Neural cell (in vitro differentiated cells): Measurements from ENCODE around the gene TGM4. TPM values are rescaled to one million over a fixed set of nuclear protein-coding genes. Genes with fewer than 3 reads are reported as not detected.

Source experiments
- H2AFZ ChIP-seq: fragments of 200-600, 300-800 bp; sonication (generic), shearing (Covaris generic); 2 replicates; pipeline ENCODE4 v1.6.0; 2014; ENCODE audit warnings: low read depth, mild to moderate bottlenecking, antibody characterized with exemption, low read length, moderate library complexity
- H3F3A ChIP-seq: fragments of 200-600 bp; shearing (Covaris generic); 2 replicates; pipeline ENCODE4 v1.6.1; 2016; ENCODE audit warnings: mild to moderate bottlenecking, moderate library complexity, mixed read lengths, antibody characterized with exemption, low read length; ENCODE audit not compliant: insufficient read depth, poor library complexity, severe bottlenecking
- H3K27ac ChIP-seq: fragments of 200-600, 300-800 bp; sonication (generic), shearing (Covaris generic); 2 replicates; pipeline ENCODE4 v1.5.1; 2014; ENCODE audit warnings: mild to moderate bottlenecking, low read length, moderate library complexity
- H3K27me3 ChIP-seq: fragments of 300-800, 200-600 bp; sonication (generic), shearing (Covaris generic); 2 replicates; pipeline ENCODE4 v1.6.0; 2014; ENCODE audit warnings: mild to moderate bottlenecking, low read depth, low read length, moderate library complexity; ENCODE audit not compliant: insufficient read depth
- H3K36me3 ChIP-seq: fragments of 300-800, 200-600 bp; sonication (generic), shearing (Covaris generic); 2 replicates; pipeline ENCODE4 v1.5.1; 2014; ENCODE audit warnings: mild to moderate bottlenecking, antibody characterized with exemption, low read length, moderate library complexity; ENCODE audit not compliant: insufficient read depth
- H3K4me2 ChIP-seq: fragments of 300-800, 200-600 bp; sonication (generic), shearing (Covaris generic); 2 replicates; pipeline ENCODE4 v1.6.0; 2014; ENCODE audit warnings: mild to moderate bottlenecking, low read length
- H3K4me3 ChIP-seq: fragments of 300-800, 200-600 bp; sonication (generic), shearing (Covaris generic); 2 replicates; pipeline ENCODE4 v1.5.1; 2014; ENCODE audit warnings: mild to moderate bottlenecking, low read length, moderate library complexity
- H3K79me2 ChIP-seq: fragments of 200-600 bp; shearing (Covaris generic); replicated peaks from 2 replicates; pipeline ENCODE4 v1.6.0; 2014; ENCODE audit warnings: mild to moderate bottlenecking, low read length, moderate library complexity; ENCODE audit not compliant: insufficient read depth
- H3K9ac ChIP-seq: fragments of 300-800, 200-600 bp; sonication (generic), shearing (Covaris generic); 2 replicates; pipeline ENCODE4 v1.6.1; 2016; ENCODE audit warnings: mild to moderate bottlenecking, low read length, mixed read lengths
- H3K9me2 ChIP-seq: fragments of 200-600 bp; shearing (Covaris generic); 2 replicates; pipeline ENCODE4 v1.6.1; 2016; ENCODE audit warnings: mild to moderate bottlenecking, low read length, mixed read lengths; ENCODE audit not compliant: insufficient read depth
- H3K9me3 ChIP-seq: fragments of 200-600, 300-800 bp; sonication (generic), shearing (Covaris generic); 2 replicates; pipeline ENCODE4 v1.6.1; 2016; ENCODE audit warnings: mild to moderate bottlenecking, mixed run types, low read length, moderate library complexity, mixed read lengths
- H4K20me1 ChIP-seq: fragments of 200-600 bp; shearing (Covaris generic); 2 replicates; pipeline ENCODE4 v1.6.1; 2016; ENCODE audit warnings: mild to moderate bottlenecking, mixed run types; ENCODE audit not compliant: insufficient read depth
- CTCF ChIP-seq: fragments of 450-650 bp; IDR thresholded peaks from 2 replicates; pipeline ENCODE4 v1.5.1; 2014; ENCODE audit warnings: antibody characterized with exemption, mild to moderate bottlenecking, moderate library complexity; ENCODE audit not compliant: poor library complexity, severe bottlenecking
- EP300 ChIP-seq: fragments of 450-650 bp; conservative IDR thresholded peaks from 2 replicates; pipeline ENCODE4 v1.6.1; 2014; ENCODE audit warnings: antibody characterized with exemption, mild to moderate bottlenecking, moderate library complexity; ENCODE audit not compliant: poor library complexity, severe bottlenecking
- EZH2 ChIP-seq: fragments of 200-600, 300-800 bp; shearing (Covaris generic), sonication (generic); IDR thresholded peaks from 2 replicates; pipeline ENCODE4 v1.6.1; 2014; ENCODE audit warnings: antibody characterized with exemption, low read length, borderline replicate concordance, mild to moderate bottlenecking; ENCODE audit not compliant: insufficient read depth, poor library complexity, severe bottlenecking
- MXI1 ChIP-seq: fragments of 450-650 bp; conservative IDR thresholded peaks from 2 replicates; pipeline ENCODE4 v1.6.1; 2014; ENCODE audit warnings: antibody characterized with exemption, mild to moderate bottlenecking; ENCODE audit not compliant: poor library complexity, severe bottlenecking
- POLR2AphosphoS5 ChIP-seq: IDR thresholded peaks from 2 replicates; pipeline ENCODE4 v1.6.1; 2012
- RAD21 ChIP-seq: fragments of 450-650 bp; conservative IDR thresholded peaks from 2 replicates; pipeline ENCODE4 v1.6.1; 2014; ENCODE audit warnings: antibody characterized with exemption, mild to moderate bottlenecking, moderate library complexity
- REST ChIP-seq: IDR thresholded peaks from 2 replicates; pipeline ENCODE4 v1.6.1; 2012; ENCODE audit warnings: borderline replicate concordance
- SMC3 ChIP-seq: fragments of 450-650 bp; conservative IDR thresholded peaks from 2 replicates; pipeline ENCODE4 v1.6.1; 2014; ENCODE audit warnings: antibody characterized with exemption, mild to moderate bottlenecking, moderate library complexity; ENCODE audit not compliant: poor library complexity
- TAF1 ChIP-seq: IDR thresholded peaks from 2 replicates; pipeline ENCODE4 v1.6.1; 2012; ENCODE audit warnings: low read depth
- polyA plus RNA-seq: library from polyadenylated mRNA; depleted of rRNA; stranded (reverse); fragments of >200 nt; gene quantifications from 2 replicates; pipeline ENCODE4 v1.2.3, GENCODE V29; 2014

Gene TGM4
- polyA plus RNA-seq, 1 donor from 2014 or later: not detected

GRCh38 chr3:44862226-44862637 lies 12.2 kb upstream of the TGM4 start:
- Histone ChIP-seq H2AFZ (peak overlapping the region; percentile 40), H3K4me3 (peak overlapping the region; percentile 70), H4K20me1 (no peaks in the 10 kb centered on the region), H3K36me3 (no peaks in the 10 kb centered on the region), H3K9me2 (no peaks in the 10 kb centered on the region), H3K27ac (no peak overlapping the region), H3K9ac (peak overlapping the region; percentile 57), H3K27me3 (no peaks in the 10 kb centered on the region), H3K9me3 (no peaks in the 10 kb centered on the region), H3K4me2 (no peak overlapping the region), H3F3A (no peaks in the 10 kb centered on the region), H3K79me2 (no peaks in the 10 kb centered on the region)
- TF ChIP-seq POLR2AphosphoS5 (no peak), MXI1 (no peak), CTCF (no peak), SMC3 (no peak), RAD21 (no peak), EP300 (no peak)

- Histone ChIP-seq H3K4me2 (no peak overlapping the region), H4K20me1 (no peaks in the 10 kb centered on the region), H3K27ac (no peak overlapping the region), H3K4me3 (no peak overlapping the region), H3K79me2 (no peaks in the 10 kb centered on the region), H3F3A (no peaks in the 10 kb centered on the region), H3K9me3 (no peaks in the 10 kb centered on the region), H3K9me2 (no peaks in the 10 kb centered on the region), H2AFZ (no peak overlapping the region), H3K36me3 (no peaks in the 10 kb centered on the region), H3K9ac (no peak overlapping the region), H3K27me3 (no peaks in the 10 kb centered on the region)
- TF ChIP-seq EZH2 (no peak), MXI1 (no peak), POLR2AphosphoS5 (no peak), CTCF (no peak), TAF1 (no peak), RAD21 (no peak), SMC3 (no peak), REST (no peak), EP300 (no peak)
Observed at GRCh38 chr3:44865272-44866035, 9.0 kb upstream of the TGM4 start.
